Mucosa of descending colon (tissue), 3 donors: ENCODE measurements around the gene GNGT1. TPM values are rescaled to one million over a fixed set of nuclear protein-coding genes. Genes with fewer than 3 reads are reported as not detected.
"Not testable (repeated sequence)": the region's sequence is repeated elsewhere in the genome, so short reads cannot be mapped to it uniquely, and the experiment has no call there.

Experiments used
- ATAC-seq: fragments of 200-7000 bp; cut with Tn5 transposase; one replicate; pipeline ENCODE4 v1.9.1; 2020; ENCODE audit warnings: mild to moderate bottlenecking, moderate library complexity
- DNase-seq, 3 donors: peaks; one replicate each; pipeline ENCODE4 v3.0.0-alpha.2; 2020
- H3K36me3 ChIP-seq: fragments of 200-600 bp; one replicate; pipeline ENCODE4 v1.8.0; 2021; ENCODE audit warnings: low read depth, mild to moderate bottlenecking
- H3K4me1 ChIP-seq: fragments of 200-600 bp; one replicate; pipeline ENCODE4 v1.8.0; 2021; ENCODE audit warnings: low read depth, mild to moderate bottlenecking
- H3K4me3 ChIP-seq: fragments of 200-600 bp; one replicate; pipeline ENCODE4 v1.8.0; 2021; ENCODE audit warnings: mild to moderate bottlenecking
- H3K9me3 ChIP-seq: fragments of 200-600 bp; one replicate; pipeline ENCODE4 v1.8.0; 2021; ENCODE audit warnings: mild to moderate bottlenecking
- CTCF ChIP-seq: fragments of 200-600 bp; IDR thresholded peaks from one replicate; pipeline ENCODE4 v1.8.0; 2022; ENCODE audit warnings: antibody characterized with exemption, mild to moderate bottlenecking
- intact Hi-C, 2 donors: fragments of 100-400 bp; cut with DNase I in 1 of 2; cut with micrococcal nuclease in 1 of 2; formaldehyde crosslinking; loops; one replicate each; pipeline versions ENCODE4 v1.11.0 to v1.11.1; 2022; cut with DNase I, micrococcal nuclease
- total RNA-seq, 3 donors: library from RNA; stranded (reverse); fragmentation: NEBNext Ultra II Directional in 2 of 3; extraction: Animal tissue kit (Norgen Biotek cat#: 25700) in 2 of 3; gene quantifications; one replicate each; pipeline versions ENCODE4 v1.2.1 to v1.2.4, GENCODE V29; 2021 to 2023
- donor health status: DM: no; HTN: no; CAD: no; lungs with moderate emphysema.
- donor health status: DM: no; HTN: no; CAD: no.
- donor health status: DM: no; HTN: yes; CAD: no.

Gene GNGT1
- total RNA-seq, 3 donors from 2014 or later: not detected

GRCh38 chr7:93910076-93910994 lies 4.0 kb downstream of the GNGT1 start:
- intact Hi-C loops: no loop called here
- H3K36me3 ChIP-seq: no peaks in the 10 kb centered on the region
- H3K4me3 ChIP-seq: no peak overlapping the region
- H3K9me3 ChIP-seq: no peaks in the 10 kb centered on the region
- TF ChIP-seq CTCF: no peak
- DNase-seq (no peak), ATAC-seq (no peak)
- H3K4me1 ChIP-seq: no peaks in the 10 kb centered on the region

- DNase-seq, H3K4me1 ChIP-seq, H3K36me3 ChIP-seq, intact Hi-C loops, ATAC-seq, H3K9me3 ChIP-seq, H3K4me3 ChIP-seq: not testable (repeated sequence)
Observed at GRCh38 chr7:93911242-93911641, 4.9 kb downstream of the GNGT1 start.

- H3K4me3 ChIP-seq, H3K9me3 ChIP-seq, H3K4me1 ChIP-seq, DNase-seq, intact Hi-C loops, ATAC-seq, H3K36me3 ChIP-seq: not testable (repeated sequence)
Observed at GRCh38 chr7:93911661-93912060, 5.3 kb downstream of the GNGT1 start.

GRCh38 chr7:93913197-93913596 lies 6.8 kb downstream of the GNGT1 start:
- H3K36me3 ChIP-seq: no peaks in the 10 kb centered on the region
- no peaks in the 10 kb centered on the region for H3K4me1 ChIP-seq
- H3K9me3 ChIP-seq: no peaks in the 10 kb centered on the region
- TF ChIP-seq CTCF: no peak
- DNase-seq (no peak), ATAC-seq (no peak)
- H3K4me3 ChIP-seq: no peak overlapping the region
- intact Hi-C loops: no loop called here

- no peaks in the 10 kb centered on the region for H3K36me3 ChIP-seq
- H3K4me3 ChIP-seq: no peak overlapping the region
- DNase-seq (no peak), ATAC-seq (no peak)
- no peaks in the 10 kb centered on the region for H3K4me1 ChIP-seq
- no peaks in the 10 kb centered on the region for H3K9me3 ChIP-seq
- TF ChIP-seq CTCF: no peak
- intact Hi-C loops: no loop called here
Observed at GRCh38 chr7:93914581-93915066, 8.3 kb downstream of the GNGT1 start.

GRCh38 chr7:93915206-93915842 lies 9.0 kb downstream of the GNGT1 start:
- H3K9me3 ChIP-seq, ATAC-seq, H3K36me3 ChIP-seq, H3K4me1 ChIP-seq, DNase-seq, H3K4me3 ChIP-seq, intact Hi-C loops: not testable (repeated sequence)

- DNase-seq, ATAC-seq, intact Hi-C loops, H3K4me3 ChIP-seq, H3K9me3 ChIP-seq, H3K36me3 ChIP-seq, H3K4me1 ChIP-seq: not testable (repeated sequence)
Observed at GRCh38 chr7:93915888-93916287, 9.5 kb downstream of the GNGT1 start.

- H3K4me3 ChIP-seq, H3K4me1 ChIP-seq, DNase-seq, intact Hi-C loops, ATAC-seq, H3K9me3 ChIP-seq, H3K36me3 ChIP-seq: not testable (repeated sequence)
Observed at GRCh38 chr7:93916315-93916714, 9.9 kb downstream of the GNGT1 start.
